ENCODE data around the gene ADD2. TPM values are rescaled to one million over a fixed set of nuclear protein-coding genes. Genes with fewer than 3 reads are reported as not detected.

The ADD2 gene
- total and polyA plus RNA-seq, 4 donors = 0.08 to 156 (median 0.16) TPM; not detected in 1

- H3K27ac ChIP-seq (ENCODE audit: low read depth in 1 of 2, low read length in 2 of 2) = no peak overlapping the region
- no peak overlapping the region for H3K9ac ChIP-seq (ENCODE audit: low read depth in 1 of 2, low read length in 2 of 2)
- H3K36me3 ChIP-seq (ENCODE audit: control insufficient read depth in 4 of 4, insufficient read depth in 3 of 4, low read depth in 1 of 4, low read length in 3 of 4) = no peaks in the 10 kb centered on the region
- no peaks in the 10 kb centered on the region for H3K9me3 ChIP-seq (ENCODE audit: control insufficient read depth in 4 of 4, low read length in 3 of 4)
- H3K4me3 ChIP-seq (ENCODE audit: low read depth in 1 of 3, low read length in 3 of 3) = no peak overlapping the region
- TF ChIP-seq JUND (IDR thresholded peaks at IDR 0.05) (no peak), NR2F2 (IDR thresholded peaks at IDR 0.05) (no peak), GABPA (IDR thresholded peaks at IDR 0.05 in 1 of 2, conservative IDR thresholded peaks at IDR 0.05 in 1 of 2) (no peak), ATF3 (IDR thresholded peaks at IDR 0.05) (no peak), FOXA2 (IDR thresholded peaks at IDR 0.05) (no peak), HNF4A (conservative IDR thresholded peaks at IDR 0.05) (no peak), RXRA (IDR thresholded peaks at IDR 0.05) (no peak), FOXA1 (IDR thresholded peaks at IDR 0.05) (no peak), EGR1 (IDR thresholded peaks at IDR 0.05; ENCODE audit: low read depth in 2 of 2) (no peak)
- TF ChIP-seq, protein P1, sequence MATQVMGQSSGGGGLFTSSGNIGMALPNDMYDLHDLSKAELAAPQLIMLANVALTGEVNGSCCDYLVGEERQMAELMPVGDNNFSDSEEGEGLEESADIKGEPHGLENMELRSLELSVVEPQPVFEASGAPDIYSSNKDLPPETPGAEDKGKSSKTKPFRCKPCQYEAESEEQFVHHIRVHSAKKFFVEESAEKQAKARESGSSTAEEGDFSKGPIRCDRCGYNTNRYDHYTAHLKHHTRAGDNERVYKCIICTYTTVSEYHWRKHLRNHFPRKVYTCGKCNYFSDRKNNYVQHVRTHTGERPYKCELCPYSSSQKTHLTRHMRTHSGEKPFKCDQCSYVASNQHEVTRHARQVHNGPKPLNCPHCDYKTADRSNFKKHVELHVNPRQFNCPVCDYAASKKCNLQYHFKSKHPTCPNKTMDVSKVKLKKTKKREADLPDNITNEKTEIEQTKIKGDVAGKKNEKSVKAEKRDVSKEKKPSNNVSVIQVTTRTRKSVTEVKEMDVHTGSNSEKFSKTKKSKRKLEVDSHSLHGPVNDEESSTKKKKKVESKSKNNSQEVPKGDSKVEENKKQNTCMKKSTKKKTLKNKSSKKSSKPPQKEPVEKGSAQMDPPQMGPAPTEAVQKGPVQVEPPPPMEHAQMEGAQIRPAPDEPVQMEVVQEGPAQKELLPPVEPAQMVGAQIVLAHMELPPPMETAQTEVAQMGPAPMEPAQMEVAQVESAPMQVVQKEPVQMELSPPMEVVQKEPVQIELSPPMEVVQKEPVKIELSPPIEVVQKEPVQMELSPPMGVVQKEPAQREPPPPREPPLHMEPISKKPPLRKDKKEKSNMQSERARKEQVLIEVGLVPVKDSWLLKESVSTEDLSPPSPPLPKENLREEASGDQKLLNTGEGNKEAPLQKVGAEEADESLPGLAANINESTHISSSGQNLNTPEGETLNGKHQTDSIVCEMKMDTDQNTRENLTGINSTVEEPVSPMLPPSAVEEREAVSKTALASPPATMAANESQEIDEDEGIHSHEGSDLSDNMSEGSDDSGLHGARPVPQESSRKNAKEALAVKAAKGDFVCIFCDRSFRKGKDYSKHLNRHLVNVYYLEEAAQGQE (IDR thresholded peaks at IDR 0.05) = no peak
- TF ChIP-seq, protein P2, sequence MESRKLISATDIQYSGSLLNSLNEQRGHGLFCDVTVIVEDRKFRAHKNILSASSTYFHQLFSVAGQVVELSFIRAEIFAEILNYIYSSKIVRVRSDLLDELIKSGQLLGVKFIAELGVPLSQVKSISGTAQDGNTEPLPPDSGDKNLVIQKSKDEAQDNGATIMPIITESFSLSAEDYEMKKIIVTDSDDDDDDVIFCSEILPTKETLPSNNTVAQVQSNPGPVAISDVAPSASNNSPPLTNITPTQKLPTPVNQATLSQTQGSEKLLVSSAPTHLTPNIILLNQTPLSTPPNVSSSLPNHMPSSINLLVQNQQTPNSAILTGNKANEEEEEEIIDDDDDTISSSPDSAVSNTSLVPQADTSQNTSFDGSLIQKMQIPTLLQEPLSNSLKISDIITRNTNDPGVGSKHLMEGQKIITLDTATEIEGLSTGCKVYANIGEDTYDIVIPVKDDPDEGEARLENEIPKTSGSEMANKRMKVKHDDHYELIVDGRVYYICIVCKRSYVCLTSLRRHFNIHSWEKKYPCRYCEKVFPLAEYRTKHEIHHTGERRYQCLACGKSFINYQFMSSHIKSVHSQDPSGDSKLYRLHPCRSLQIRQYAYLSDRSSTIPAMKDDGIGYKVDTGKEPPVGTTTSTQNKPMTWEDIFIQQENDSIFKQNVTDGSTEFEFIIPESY (IDR thresholded peaks at IDR 0.05) = no peak
- TF ChIP-seq, protein P3, sequence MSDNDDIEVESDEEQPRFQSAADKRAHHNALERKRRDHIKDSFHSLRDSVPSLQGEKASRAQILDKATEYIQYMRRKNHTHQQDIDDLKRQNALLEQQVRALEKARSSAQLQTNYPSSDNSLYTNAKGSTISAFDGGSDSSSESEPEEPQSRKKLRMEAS (IDR thresholded peaks at IDR 0.05) = no peak
- no peak for DNase-seq (ENCODE audit: low spot score)
- no peaks in the 10 kb centered on the region for H3K4me1 ChIP-seq (ENCODE audit: control insufficient read depth in 4 of 4, insufficient read depth in 4 of 4, low read length in 3 of 4)
- WGBS = 23% methylated on average over 1 of the region's 1 CpG
- H3K27me3 ChIP-seq (ENCODE audit: control insufficient read depth in 4 of 4, insufficient read depth in 4 of 4, low read length in 3 of 4) = no peaks in the 10 kb centered on the region
Observed at GRCh38 chr2:70748002-70748784, 19.8 kb downstream of the ADD2 start.

- WGBS = 90% methylated on average over 3 of the region's 3 CpGs
- Histone ChIP-seq H3K4me3 (ENCODE audit: low read depth in 1 of 3, low read length in 3 of 3) (no peak overlapping the region), H3K27me3 (ENCODE audit: control insufficient read depth in 4 of 4, insufficient read depth in 4 of 4, low read length in 3 of 4) (no peaks in the 10 kb centered on the region), H3K36me3 (ENCODE audit: control insufficient read depth in 4 of 4, insufficient read depth in 3 of 4, low read depth in 1 of 4, low read length in 3 of 4) (no peaks in the 10 kb centered on the region), H3K4me1 (ENCODE audit: control insufficient read depth in 4 of 4, insufficient read depth in 4 of 4, low read length in 3 of 4) (no peaks in the 10 kb centered on the region), H3K9ac (ENCODE audit: low read depth in 1 of 2, low read length in 2 of 2) (no peak overlapping the region), H3K9me3 (ENCODE audit: control insufficient read depth in 4 of 4, low read length in 3 of 4) (no peaks in the 10 kb centered on the region), H3K27ac (ENCODE audit: low read depth in 1 of 2, low read length in 2 of 2) (no peak overlapping the region)
- DNase-seq (ENCODE audit: low spot score) = no peak
- TF ChIP-seq, protein P2 (IDR thresholded peaks at IDR 0.05) = no peak
- TF ChIP-seq FOXA1 (IDR thresholded peaks at IDR 0.05) (no peak), JUND (IDR thresholded peaks at IDR 0.05) (no peak), RXRA (IDR thresholded peaks at IDR 0.05) (no peak), FOXA2 (IDR thresholded peaks at IDR 0.05) (no peak), GABPA (IDR thresholded peaks at IDR 0.05 in 1 of 2, conservative IDR thresholded peaks at IDR 0.05 in 1 of 2) (no peak), TAF1 (conservative IDR thresholded peaks at IDR 0.05) (no peak), SP1 (IDR thresholded peaks at IDR 0.05) (no peak), CTCF (IDR thresholded peaks at IDR 0.05; ENCODE audit: low read depth, low read length, missing input control) (no peak), YY1 (IDR thresholded peaks at IDR 0.05) (no peak), EGR1 (IDR thresholded peaks at IDR 0.05; ENCODE audit: low read depth in 2 of 2) (no peak)
- TF ChIP-seq, protein P1 (IDR thresholded peaks at IDR 0.05) = no peak
- TF ChIP-seq, protein P3 (IDR thresholded peaks at IDR 0.05) = no peak
Observed at GRCh38 chr2:70747284-70747683, 20.7 kb downstream of the ADD2 start.

All from liver (tissue), 9 donors.